Measurements from ENCODE around the gene APBA2. TPM values are rescaled to one million over a fixed set of nuclear protein-coding genes. Genes with fewer than 3 reads are reported as not detected.
"Not testable (repeated sequence)": the region's sequence is repeated elsewhere in the genome, so short reads cannot be mapped to it uniquely, and the experiment has no call there.

Gene APBA2
- total RNA-seq, 1 donor from 2014 or later, result 3.4 TPM

DNA sequence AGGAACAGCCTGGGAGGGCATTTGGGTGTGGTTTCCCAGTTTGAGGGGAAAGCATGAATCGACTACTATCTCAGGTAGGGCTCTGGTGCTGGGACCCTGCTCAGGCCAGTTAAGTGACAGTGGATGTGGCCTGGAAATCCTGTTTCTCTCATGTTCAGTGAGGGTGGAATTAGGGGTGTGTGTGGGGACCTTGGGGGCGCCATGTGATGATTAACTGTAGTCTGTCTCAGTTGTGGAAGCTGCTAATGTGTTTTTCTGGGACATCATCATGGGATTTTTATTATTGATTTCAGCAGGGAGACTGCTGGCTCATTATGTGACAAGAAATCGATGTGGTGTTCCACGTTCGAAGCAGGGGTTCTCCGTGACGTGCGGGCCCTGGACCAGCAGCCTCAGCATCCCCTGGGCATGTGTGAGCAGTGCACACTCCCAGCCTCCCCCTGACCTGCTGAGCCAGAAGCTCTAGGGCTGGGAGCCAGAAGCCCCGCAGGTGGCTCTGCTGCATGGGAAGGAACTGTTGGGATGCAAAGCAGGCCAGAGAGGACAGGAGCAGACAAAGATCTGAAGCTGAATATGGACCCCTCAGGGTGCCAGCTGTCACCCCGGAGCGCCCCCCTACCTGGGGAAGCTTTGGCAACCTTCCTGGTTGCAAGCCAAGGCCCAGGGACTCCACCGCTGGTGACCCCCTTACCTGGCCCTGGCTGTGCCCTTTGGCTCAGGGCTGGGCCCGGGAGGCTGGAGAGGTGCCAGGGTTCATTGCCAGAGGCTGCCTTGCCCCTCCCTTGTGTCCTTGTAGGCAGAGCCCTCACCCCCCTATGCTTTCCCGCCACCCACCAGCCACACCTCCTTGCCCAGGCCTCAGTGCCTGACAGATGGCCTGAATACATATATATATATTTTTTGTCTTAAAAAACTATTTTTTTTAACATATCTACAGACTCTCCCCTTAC, 149.8 kb downstream of the APBA2 start:
- no peak for DNase-seq (ENCODE audit: low spot score)

DNA sequence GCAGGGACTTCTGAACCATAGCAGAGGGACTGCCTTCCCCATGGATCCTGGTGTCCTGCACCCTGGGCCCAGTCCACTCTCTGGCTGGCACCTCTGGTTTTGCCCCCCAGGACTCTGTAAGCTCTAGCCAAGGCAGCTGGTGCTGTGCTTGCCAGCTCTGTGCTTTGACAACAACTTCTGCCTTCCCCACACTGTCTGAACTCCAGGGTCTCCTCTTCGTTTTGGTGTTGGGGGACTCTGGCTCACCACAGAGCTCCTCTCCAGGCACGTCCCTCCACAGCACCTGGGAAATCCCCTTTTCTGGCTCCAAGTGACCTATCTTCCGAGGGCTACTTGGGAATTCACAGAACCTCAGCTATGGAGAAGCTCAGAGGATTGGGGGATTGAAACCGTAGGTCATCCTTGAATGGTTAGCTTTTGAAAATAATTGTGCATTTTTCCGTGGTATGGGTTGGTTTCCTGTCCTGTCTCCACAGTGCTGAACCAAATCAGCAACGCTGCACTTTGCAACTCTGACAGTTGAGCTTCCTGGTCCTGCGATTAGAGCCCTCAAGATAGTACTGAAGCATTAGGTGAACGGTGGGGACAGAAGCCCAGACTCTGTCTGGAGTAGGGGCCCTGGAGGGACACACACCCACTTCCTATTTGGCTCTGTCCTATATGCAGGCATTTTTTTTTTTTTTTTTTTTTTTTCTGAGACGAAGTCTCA, 152.4 kb downstream of the APBA2 start:
- DNase-seq (ENCODE audit: low spot score), result no peak

DNA sequence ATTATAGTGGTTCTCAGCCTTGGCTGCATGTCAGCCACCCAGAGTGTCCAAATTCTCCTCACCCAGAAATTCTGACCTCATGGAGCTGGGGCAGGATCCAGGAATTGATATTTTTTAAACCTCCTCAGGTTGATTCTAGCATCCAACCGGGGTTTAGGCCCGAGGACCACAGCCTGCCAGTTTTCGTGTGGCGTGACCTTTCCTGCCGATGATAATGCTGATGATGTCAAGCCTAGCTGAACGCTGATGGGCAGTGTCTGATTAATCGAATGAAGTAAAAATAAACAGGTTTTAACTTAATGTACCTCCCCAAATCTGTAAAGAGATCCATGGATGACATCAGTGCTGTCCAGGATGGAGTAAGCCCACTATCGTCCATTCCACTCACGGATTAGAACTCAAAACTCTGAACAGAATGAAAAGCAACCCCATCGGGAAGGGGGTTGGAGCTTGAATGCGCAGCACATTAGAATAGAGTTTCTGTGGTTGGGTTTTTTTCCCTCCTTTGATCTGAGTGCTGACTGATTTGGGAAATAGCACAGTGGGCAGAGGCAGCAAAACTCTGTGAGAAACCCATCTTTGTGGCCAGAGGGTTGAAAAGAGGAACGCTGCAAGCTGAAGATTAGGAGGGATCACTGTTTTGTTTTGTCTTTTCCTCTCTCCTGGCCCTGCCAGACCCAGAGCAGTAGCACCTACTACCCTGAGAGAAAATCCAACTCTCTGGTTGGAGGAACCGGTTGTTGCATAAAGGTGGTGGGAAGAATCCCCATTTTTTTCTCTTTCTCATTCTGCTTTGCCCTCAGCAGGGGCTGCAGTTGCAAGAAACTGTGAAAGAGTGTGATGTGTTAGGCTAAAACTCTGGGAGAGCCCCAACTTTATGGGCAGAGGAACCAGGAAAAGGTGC, 153.9 kb downstream of the APBA2 start:
- no peak for DNase-seq (ENCODE audit: low spot score)

DNA sequence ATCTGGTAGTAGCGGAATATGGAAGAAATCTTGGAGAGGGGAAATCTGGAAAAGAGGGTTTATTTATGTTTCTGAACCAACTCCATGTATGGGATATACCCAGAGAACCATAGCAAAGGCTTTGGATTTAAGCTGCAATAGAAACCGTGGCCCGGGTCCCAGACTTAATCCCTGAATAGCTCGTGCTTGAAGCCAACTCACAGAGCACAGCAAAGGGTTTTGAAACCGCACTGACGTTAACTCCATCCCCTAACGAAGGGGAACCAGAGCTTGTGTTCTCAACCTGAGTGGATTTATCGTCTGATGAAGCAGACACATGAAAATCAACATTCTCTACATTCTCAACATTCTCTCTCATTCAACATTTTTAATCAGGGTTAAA, 154.6 kb downstream of the APBA2 start:
- DNase-seq (ENCODE audit: low spot score), result no peak

DNA sequence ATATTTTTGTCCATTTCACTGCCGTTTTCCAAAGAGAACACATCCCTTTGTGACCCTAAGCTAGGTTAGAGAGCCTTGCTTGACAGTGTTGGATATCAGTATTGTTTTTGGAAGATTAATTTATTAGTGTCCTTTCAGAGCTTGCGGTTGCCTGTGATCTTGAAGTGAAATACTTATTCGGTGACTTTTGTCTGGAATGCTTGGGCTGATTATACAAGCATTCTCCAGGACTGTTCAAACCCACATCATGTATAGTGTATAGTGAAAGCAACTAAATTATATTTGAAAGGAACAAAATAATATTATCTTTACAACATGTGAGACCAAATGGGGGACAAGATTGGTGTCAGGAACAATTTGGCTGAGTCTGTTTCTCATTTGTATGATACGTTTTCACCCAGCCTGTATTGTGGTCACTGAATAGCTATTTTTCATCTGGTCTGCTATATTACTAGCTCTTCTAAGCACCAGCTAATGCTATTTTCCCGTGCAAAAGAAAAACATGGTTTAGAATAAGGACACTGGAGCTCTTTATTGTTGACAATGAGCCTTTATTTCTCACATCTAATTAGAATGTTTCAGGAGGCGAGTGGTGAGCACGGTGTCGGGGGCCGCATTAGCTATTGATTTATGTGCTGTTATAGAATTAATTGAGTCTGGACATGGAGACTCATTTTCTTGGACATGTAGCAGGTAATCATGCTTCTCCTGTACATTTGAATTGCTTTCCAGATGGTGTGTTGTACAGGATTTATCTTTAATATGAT, 158.1 kb downstream of the APBA2 start:
- DNase-seq (ENCODE audit: low spot score), result no peak

DNA sequence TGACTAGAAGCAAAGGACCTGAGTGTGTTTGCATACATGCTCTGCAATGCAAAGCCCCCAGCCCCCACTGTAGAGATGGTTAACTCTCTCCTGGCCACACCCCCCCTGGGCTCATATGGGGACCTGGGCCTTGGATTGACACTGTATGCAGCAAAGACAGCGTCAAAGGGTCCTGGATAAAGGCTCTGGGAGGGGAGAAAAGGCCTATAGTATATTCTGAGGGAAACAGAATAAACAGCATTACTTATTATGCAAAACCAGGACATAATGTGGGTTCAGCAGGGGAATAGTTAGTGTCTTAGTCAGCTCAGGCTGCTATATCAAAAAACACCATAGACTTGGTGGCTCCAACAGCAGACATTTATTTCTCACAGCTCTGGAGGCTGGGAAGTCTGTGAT, 158.7 kb downstream of the APBA2 start:
- no peak for DNase-seq (ENCODE audit: low spot score)

DNA sequence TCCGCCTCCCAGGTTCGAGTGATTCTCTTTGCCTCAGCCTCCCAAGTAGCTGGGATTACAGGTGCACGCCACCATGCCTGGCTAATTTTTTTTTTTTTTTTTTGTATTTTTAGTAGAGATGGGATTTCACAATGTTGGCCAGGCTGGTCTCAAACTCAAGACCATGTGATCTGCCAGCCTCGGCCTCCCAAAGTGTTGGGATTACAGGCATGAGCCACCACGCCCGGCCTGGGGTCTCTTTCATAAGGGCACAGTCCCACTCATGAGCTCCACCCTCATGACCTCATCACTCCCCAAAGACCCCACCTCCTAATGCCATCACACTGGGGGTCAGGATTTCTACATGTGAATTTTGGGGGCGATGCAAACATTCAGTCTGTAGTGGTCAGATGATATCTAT, 159.4 kb downstream of the APBA2 start:
- DNase-seq (ENCODE audit: low spot score), result not testable (repeated sequence)

DNA sequence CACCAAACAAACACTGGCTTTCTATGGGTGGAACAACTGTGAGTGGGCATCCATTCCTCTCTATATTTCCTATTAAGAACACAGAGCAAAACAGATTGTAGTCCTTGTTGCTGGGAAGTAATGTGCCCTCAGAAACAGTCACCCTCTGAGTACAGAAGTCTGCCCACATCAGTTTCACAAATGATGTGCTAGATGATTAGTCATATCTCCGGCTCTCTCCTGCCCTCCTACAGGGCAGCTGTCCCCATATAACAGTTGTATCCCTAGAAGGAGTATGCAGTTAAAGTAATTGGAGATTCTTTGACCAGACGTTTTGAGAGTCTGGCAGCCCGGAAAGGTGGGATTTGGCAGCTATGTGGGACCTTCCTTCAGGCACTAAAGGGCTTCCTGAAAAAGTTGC, 159.9 kb downstream of the APBA2 start:
- no peak for DNase-seq (ENCODE audit: low spot score)

DNA sequence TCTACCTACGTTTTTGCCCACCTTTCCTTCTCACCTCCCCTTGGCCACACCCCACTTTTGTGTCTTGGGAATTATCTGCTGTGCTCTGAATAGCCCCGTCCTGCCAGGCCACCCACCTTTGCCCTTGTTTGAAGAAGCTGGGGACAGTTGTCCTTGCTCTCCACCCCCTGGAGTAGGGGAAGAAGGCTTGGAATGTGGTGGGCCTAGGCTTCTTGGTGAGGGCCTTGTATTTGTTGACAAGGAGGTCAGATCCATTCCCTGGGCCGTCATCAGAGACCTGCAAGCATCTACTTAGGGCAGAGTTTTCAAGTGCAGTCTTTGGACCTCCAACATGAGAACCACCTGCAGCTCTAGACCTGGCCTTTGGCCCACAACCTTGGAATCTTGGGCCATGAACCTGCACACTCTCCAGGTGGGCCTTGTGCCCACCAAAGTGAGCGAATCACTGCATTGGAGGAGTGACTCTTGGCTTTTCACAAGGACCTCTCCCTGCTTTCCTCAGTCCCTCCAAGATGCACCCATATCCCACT, 160.6 kb downstream of the APBA2 start:
- no peak for DNase-seq (ENCODE audit: low spot score)

DNA sequence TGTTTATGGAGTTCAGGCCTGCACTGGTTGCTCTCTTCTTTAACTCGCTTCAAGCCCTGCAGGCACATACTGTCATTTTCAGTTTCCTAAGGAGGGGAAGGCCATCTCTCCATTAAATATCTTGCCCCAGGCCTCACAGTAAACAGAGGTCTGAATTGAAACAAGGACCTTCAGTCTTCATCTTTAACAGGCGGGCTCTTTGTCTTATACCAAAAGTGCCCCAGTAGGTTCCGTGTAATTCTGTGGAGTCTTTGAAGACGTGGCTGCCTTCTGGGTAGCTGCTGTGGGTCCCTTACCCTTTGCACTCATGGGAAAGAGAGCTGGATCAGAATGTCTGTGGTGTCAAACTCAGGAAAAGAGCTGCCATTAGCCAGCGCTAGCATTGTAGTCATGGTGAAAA, 161.2 kb downstream of the APBA2 start:
- DNase-seq (ENCODE audit: low spot score), result no peak

DNA sequence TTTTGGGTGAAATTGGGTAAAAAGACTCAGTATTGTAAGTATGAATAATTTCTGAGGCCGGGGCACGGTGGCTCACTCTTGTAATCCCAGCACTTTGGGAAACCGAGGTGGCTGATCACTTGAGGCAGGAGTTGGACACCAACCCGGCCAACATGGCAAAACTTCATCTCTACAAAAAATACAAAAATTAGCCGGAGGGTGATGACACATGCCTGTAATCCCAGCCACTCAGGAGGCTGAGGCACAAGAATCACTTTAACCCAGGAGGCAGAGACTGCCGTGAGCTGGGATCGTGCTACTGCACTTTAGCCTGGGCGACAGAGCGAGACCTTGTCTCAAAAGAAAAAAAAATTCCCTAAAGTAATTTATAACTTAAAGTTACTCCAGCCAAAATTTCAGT, 162.2 kb downstream of the APBA2 start:
- no peak for DNase-seq (ENCODE audit: low spot score)

DNA sequence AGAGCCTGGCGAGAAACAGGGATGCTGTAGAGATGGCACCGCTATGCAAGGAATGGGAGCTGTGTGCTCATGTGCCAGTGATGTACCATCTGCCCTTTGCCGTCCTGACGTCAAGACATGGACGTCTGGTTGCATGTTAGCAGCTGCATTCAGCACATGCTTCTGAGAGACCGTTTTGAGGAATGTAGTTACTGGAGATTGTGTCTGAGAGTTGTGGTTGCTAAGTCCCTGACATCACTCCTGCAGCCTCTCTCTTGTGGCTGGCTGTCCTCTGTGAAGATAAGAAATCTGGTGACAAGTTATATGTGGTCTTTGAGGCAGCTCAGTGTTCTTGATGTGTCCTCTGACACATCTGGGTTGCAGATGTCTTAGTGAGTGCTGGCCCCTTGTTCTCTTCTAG, 165.1 kb downstream of the APBA2 start:
- no peak for DNase-seq (ENCODE audit: low spot score)

DNA sequence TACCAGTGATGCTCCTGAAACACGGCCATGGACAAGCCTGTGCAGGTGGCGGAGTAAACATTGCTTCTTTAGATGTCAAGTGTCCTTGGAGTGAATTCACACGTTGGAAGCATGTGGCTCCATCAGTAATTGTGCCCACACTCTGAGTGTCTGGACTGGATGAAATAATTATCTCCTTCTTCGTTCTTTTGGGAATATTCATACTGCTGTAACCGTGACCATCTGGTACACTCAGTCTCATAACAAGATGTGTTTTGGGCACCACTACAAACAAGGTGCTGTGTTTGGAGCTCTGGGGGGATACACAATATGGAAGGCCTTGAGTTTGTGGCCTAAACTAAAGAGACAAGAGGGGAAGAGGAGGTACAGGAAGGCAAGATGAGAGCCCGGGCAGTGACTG, 165.6 kb downstream of the APBA2 start:
- no peak for DNase-seq (ENCODE audit: low spot score)

DNA sequence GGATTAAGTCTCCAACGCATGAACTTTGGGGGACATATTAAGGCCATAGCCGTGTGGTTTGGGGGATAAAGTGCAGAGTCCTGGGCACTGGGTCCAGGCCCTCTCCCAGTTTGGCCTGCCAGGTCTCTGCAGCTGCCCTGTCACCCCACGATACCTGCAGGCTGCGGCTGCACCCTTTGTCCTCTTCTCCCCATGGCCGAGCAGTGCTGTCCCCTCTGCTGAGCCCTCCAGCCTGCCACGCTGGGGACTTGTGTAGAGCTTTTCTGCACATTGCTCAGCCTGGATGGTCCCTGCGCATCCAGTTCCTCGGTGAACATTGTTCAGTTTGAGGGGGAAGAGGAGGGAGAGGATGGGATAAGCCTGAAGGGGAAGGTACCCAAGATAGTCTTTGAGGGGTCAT, 167.2 kb downstream of the APBA2 start:
- no peak for DNase-seq (ENCODE audit: low spot score)

DNA sequence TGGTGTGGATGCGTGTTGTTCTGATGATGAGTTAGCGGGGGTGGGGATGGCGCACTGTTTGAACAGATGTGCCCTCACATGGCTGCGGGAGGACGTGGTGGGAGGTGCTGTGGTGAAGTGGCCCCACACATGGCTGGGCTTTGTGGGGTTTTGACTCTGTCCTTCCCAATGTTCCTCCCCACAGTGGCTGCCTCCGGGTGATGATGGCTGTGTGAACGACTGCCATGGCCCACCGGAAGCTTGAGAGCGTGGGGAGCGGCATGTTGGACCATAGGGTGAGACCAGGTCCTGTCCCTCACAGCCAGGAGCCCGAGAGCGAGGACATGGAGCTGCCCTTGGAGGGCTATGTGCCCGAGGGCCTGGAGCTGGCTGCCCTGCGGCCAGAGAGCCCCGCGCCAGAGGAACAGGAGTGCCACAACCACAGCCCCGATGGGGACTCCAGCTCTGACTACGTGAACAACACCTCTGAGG, 167.9 kb downstream of the APBA2 start:
- DNase-seq (ENCODE audit: low spot score), result no peak

DNA sequence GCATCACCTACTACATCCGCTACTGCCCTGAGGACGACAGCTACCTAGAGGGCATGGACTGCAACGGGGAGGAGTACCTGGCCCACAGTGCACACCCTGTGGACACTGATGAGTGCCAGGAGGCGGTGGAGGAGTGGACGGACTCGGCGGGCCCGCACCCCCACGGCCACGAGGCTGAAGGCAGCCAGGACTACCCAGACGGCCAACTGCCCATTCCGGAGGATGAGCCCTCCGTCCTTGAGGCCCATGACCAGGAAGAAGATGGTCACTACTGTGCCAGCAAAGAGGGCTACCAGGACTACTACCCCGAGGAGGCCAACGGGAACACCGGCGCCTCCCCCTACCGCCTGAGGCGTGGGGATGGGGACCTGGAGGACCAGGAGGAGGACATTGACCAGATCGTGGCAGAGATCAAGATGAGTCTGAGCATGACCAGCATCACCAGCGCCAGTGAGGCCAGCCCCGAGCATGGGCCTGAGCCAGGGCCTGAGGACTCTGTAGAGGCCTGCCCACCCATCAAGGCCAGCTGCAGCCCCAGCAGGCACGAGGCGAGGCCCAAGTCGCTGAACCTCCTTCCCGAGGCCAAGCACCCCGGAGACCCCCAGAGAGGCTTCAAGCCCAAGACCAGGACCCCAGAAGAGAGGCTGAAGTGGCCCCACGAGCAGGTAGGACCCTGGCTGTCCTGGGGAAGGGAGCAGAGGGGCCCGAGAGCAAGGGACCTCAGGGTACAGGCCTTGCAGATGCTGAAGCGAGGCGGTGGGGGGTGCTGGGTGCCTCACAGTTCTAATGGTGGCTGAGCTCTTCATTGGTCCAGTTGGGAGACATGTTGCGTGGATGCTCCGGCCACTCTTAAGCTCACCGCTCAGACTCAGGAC, 168.6 kb downstream of the APBA2 start:
- no peak for DNase-seq (ENCODE audit: low spot score)

DNA sequence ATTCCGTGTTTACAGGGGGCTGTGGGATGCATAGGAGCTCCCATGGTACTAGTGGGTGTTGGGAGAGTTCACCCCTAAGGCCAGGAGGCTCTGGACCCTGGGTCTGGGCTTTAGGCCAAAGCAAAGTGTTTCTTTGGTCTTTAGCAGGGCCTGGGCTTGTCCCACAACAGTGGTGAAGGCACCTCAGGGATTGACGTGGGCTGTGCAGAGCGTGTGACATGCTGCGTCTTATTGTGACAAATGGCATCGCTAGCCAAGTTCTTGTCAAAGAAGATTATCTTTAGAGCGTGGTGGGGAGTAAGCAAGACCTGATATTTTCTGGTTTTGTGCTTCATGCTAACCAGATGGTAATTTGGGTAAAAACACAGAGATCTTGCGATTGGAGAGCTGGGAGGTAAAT, 170.1 kb downstream of the APBA2 start:
- no peak for DNase-seq (ENCODE audit: low spot score)

DNA sequence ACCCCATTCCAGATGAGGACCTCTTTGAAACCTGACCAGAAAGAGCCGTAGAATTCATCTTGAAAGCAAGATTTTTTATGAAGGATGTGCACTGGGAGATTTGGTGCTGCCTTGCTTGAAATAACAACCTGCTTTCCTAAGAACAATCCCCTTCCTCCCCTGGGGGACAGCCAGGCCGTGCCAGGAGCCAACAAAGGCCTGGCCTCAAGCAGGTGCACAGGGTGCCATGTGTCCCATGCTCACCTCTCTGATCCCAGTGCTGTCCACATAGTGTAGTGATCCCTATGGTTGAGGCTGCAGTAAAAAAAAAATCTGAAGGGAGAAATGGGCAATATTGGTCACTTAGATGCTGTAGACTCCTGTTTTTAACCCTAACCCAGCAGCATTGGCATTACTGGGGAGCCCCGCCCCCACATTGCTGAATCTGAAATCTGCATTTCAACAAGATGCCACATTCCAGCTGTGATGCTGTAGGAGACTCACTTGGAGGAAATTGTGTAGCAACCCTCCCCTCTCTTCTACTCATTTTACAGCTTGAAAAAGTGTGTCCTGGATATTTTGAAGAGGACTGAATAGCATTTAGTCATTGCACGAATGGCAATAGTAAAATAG, 171.2 kb downstream of the APBA2 start:
- DNase-seq (ENCODE audit: low spot score), result no peak

DNA sequence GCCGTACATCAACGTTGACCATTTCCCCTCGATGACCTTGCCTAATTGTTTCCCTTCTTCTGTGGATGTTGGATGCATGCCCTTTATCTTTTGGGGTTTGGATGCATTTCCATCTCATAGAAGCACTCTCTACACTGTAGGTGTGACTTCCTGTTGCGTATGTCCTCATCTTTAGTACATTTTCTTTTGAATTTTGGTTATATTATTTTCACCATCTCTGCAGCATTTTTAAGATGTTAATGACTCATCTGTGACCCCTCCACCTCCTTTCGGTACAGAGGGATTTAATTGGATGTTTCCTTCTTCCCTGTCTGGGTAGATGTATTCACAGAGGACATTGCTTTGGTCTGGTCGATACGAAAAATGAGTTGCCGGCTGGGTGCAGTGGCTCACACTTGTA, 172.1 kb downstream of the APBA2 start:
- DNase-seq (ENCODE audit: low spot score), result no peak
